Measurements from ENCODE around the gene PLEKHG2.

DNA sequence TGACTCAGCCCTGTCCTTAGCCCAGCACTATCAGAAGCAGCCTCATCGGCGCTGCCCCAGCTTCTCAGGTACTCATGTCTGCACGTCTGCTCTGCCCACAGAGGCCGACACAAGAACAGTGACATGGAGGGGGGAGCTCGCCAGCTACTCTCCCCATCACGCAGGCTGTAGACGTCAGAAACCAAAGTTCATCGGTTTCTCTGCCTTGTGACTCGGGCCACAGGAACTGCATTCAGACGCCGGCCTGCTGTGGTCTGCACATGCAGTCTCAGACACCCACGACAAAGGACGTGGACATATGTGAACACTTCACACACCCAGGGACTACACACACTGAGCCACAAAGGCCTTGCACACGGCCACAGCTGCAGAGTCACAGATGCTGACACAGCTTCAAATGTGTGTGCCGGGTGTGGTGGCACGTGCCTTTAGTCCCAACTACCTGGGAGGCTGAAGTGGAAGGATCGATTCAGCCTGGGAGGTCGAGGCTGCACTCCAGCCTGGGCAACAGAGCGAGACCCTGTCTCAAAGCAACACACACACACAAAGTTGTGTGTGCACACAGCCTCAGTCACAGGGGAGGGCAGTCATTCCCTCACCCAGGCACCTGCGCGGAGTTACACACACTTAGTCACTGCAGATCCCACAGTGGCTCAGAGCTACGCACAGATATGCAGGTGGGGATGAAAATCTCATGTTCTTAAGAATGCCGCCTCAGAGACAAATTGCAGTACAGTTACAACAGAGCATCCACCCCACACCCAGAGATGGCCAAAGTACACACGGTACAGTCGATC is 10.7 kb upstream of the PLEKHG2 start:
- TF ChIP-seq RFX5 (IDR thresholded peaks at IDR 0.05; ENCODE audit: low read depth, low read length) (no peak), ZKSCAN8 (CRISPR knock-in tag; IDR thresholded peaks at IDR 0.05) (peak; percentile 83), MYNN (IDR thresholded peaks at IDR 0.05) (0 out of 2 replicates have a peak, but pooled peaks have one; percentile 0), MYNN (CRISPR knock-in tag; IDR thresholded peaks at IDR 0.05) (no peak), SP1 (CRISPR knock-in tag; IDR thresholded peaks at IDR 0.05) (no peak), FOXM1 (IDR thresholded peaks at IDR 0.05; ENCODE audit: low read depth) (no peak), FOXM1 (CRISPR knock-in tag; IDR thresholded peaks at IDR 0.05; ENCODE audit: low read depth) (no peak), RFX1 (IDR thresholded peaks at IDR 0.05) (no peak), CTCF (IDR thresholded peaks at IDR 0.05 in 2 of 3, conservative IDR thresholded peaks at IDR 0.05 in 1 of 3; ENCODE audit: insufficient read depth in 2 of 3, low read depth in 1 of 3, low read length in 3 of 3) (no peak), TFE3 (CRISPR knock-in tag; IDR thresholded peaks at IDR 0.05) (no peak; the same call in 1 of the 2 replicates), THAP12 (CRISPR knock-in tag; IDR thresholded peaks at IDR 0.05) (no peak)
- TF ChIP-seq, protein P1, sequence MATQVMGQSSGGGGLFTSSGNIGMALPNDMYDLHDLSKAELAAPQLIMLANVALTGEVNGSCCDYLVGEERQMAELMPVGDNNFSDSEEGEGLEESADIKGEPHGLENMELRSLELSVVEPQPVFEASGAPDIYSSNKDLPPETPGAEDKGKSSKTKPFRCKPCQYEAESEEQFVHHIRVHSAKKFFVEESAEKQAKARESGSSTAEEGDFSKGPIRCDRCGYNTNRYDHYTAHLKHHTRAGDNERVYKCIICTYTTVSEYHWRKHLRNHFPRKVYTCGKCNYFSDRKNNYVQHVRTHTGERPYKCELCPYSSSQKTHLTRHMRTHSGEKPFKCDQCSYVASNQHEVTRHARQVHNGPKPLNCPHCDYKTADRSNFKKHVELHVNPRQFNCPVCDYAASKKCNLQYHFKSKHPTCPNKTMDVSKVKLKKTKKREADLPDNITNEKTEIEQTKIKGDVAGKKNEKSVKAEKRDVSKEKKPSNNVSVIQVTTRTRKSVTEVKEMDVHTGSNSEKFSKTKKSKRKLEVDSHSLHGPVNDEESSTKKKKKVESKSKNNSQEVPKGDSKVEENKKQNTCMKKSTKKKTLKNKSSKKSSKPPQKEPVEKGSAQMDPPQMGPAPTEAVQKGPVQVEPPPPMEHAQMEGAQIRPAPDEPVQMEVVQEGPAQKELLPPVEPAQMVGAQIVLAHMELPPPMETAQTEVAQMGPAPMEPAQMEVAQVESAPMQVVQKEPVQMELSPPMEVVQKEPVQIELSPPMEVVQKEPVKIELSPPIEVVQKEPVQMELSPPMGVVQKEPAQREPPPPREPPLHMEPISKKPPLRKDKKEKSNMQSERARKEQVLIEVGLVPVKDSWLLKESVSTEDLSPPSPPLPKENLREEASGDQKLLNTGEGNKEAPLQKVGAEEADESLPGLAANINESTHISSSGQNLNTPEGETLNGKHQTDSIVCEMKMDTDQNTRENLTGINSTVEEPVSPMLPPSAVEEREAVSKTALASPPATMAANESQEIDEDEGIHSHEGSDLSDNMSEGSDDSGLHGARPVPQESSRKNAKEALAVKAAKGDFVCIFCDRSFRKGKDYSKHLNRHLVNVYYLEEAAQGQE (IDR thresholded peaks at IDR 0.05; ENCODE audit: borderline replicate concordance) = no peak
- TF ChIP-seq, protein P1 (CRISPR knock-in tag; IDR thresholded peaks at IDR 0.05; ENCODE audit: low read depth) = no peak; the same call in 1 of the 2 replicates
